Measurements from ENCODE around the gene CENPS. TPM values are rescaled to one million over a fixed set of nuclear protein-coding genes. Genes with fewer than 3 reads are reported as not detected.
"Not testable (repeated sequence)": the region's sequence is repeated elsewhere in the genome, so short reads cannot be mapped to it uniquely, and the experiment has no call there.

CENPS gene
- total RNA-seq, 1 donor from 2014 or later, result 6.1 TPM

DNA sequence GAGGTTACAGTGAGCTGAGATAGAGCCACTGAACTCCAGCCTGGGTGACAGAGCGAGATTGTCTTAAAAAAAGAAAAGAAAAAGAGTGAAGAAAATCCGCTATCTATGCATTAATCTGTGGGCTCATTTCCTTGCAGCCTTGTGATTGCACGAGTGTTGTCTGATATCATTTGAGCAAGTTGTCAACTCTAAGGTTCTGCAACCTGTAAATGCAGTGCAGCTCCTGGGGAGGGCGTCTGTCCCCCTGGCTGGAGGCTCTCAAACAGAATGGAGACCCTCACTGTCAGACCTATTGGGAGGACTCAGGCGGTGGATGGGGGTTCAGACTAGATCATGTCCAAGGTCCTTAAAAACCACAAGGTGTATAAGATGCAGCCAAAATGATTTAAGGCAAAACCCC, 25.8 kb downstream of the CENPS start:
- DNase-seq, result no peak
- H3K4me1 ChIP-seq, result peaks cover 19% of the 10 kb centered on the region
- H3K27me3 ChIP-seq (ENCODE audit: low read depth), result no peaks in the 10 kb centered on the region
- intact Hi-C loops (cut with micrococcal nuclease), result no loop called here
- no peaks in the 10 kb centered on the region for H3K9me3 ChIP-seq (replicated peaks)
- peaks cover 7% of the 10 kb centered on the region for H3K36me3 ChIP-seq
- no peak overlapping the region for H3K4me3 ChIP-seq
- TF ChIP-seq, protein P1, sequence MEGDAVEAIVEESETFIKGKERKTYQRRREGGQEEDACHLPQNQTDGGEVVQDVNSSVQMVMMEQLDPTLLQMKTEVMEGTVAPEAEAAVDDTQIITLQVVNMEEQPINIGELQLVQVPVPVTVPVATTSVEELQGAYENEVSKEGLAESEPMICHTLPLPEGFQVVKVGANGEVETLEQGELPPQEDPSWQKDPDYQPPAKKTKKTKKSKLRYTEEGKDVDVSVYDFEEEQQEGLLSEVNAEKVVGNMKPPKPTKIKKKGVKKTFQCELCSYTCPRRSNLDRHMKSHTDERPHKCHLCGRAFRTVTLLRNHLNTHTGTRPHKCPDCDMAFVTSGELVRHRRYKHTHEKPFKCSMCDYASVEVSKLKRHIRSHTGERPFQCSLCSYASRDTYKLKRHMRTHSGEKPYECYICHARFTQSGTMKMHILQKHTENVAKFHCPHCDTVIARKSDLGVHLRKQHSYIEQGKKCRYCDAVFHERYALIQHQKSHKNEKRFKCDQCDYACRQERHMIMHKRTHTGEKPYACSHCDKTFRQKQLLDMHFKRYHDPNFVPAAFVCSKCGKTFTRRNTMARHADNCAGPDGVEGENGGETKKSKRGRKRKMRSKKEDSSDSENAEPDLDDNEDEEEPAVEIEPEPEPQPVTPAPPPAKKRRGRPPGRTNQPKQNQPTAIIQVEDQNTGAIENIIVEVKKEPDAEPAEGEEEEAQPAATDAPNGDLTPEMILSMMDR (IDR thresholded peaks at IDR 0.05; ENCODE audit: borderline replicate concordance), result no peak
- no peak overlapping the region for H3K27ac ChIP-seq (replicated peaks)

DNA sequence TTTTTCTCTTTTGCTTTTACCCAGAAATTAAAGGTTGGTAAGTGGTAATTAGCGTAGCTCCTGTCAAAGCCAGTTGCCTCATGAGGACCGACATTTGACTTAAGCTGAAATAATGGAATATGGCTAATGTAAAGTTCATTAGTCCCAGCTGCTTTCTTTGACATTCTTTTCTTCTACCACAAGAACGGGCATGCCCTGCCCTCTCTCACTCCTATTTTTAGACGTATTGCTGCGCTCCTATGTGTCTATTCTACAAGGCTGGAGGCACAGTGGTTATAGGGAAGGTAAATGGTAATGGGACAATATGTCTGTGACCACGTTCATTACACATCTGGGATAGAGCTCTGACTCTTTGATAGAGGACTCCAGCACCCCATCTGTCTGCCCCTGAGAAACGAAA, 26.4 kb downstream of the CENPS start:
- no peak for DNase-seq

DNA sequence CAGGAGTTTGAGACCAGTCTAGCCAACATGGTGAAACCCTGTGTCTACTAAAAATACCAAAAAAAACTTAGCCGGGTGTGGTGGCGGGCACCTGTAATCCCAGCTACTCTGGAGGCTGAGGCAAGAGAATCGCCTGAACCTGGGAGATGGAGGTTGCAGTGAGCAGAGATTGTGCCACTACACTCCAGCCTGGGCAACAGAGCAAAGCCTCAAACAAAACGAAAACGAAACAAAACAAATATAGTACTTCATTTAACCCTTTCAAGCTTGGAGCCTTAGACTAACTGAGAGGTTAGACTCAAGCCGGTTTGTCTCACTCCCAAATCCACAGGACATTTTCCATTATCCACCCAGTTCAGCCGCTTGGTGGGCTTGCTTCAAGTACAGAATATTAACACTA, 27.2 kb downstream of the CENPS start:
- H3K27me3 ChIP-seq (ENCODE audit: low read depth); H3K4me3 ChIP-seq; H3K9me3 ChIP-seq (replicated peaks); intact Hi-C loops (cut with micrococcal nuclease); DNase-seq: not testable (repeated sequence)
- Histone ChIP-seq H3K4me1 (peaks cover 18% of the 10 kb centered on the region), H3K27ac (replicated peaks) (peak overlapping the region; percentile 5), H3K36me3 (peaks cover 21% of the 10 kb centered on the region)

More for the DNA sequence above, 26.4 kb downstream of the CENPS start:
- Histone ChIP-seq H3K4me1 (peaks cover 18% of the 10 kb centered on the region), H3K9me3 (replicated peaks) (no peaks in the 10 kb centered on the region), H3K27ac (replicated peaks) (no peak overlapping the region), H3K27me3 (ENCODE audit: low read depth) (no peaks in the 10 kb centered on the region), H3K4me3 (no peak overlapping the region), H3K36me3 (peaks cover 13% of the 10 kb centered on the region)
- TF ChIP-seq, protein P1 (IDR thresholded peaks at IDR 0.05; ENCODE audit: borderline replicate concordance), result no peak
- intact Hi-C loops (cut with micrococcal nuclease), result no loop called here

DNA sequence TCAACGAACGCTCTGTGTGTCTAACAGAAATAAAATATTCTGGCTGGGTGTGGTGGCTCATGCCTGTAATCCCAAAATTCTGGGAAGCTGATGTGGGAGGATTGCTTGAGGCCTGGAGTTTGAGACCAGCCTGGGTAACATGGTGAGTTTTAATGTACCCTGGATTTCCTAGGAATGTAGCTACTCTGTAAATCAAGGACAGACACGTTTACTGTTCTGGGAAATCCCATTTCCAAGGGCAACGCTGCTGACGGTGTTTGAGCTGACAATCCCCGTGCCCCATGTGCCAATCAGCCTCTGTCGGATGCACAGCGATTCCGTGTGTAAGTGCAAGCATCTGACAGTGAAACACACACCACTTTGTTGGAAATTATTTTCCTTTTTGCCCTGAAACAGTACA, 27.6 kb downstream of the CENPS start:
- H3K36me3 ChIP-seq, result peaks cover 26% of the 10 kb centered on the region
- H3K27me3 ChIP-seq (ENCODE audit: low read depth), result no peaks in the 10 kb centered on the region
- no peaks in the 10 kb centered on the region for H3K9me3 ChIP-seq (replicated peaks)
- H3K27ac ChIP-seq (replicated peaks), result peak overlapping the region; percentile 5
- intact Hi-C loops (cut with micrococcal nuclease), result no loop called here
- no peak overlapping the region for H3K4me3 ChIP-seq
- DNase-seq, result no peak
- TF ChIP-seq, protein P1 (IDR thresholded peaks at IDR 0.05; ENCODE audit: borderline replicate concordance), result no peak
- H3K4me1 ChIP-seq, result peaks cover 18% of the 10 kb centered on the region

DNA sequence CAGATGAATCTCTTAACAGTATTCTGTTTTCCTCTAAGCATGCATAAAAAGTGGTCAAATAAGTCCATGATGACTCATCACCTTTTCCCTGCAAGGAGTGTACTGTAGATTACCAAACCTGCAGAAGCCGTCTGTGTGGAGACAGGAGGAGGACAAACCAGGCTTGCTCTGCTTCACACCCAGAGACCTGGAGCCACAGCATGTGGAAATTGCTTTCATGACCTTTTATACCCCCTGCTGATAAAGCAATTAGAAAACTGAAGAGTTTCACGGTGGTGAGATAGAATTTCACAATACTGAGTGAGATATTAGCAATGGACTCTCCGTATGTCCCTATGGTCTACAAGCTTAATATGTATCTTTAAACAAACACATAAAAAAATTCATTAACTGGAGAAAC, 29.0 kb downstream of the CENPS start:
- H3K9me3 ChIP-seq (replicated peaks), result no peaks in the 10 kb centered on the region
- intact Hi-C loops (cut with micrococcal nuclease), result no loop called here
- H3K4me3 ChIP-seq, result no peak overlapping the region
- TF ChIP-seq, protein P1 (IDR thresholded peaks at IDR 0.05; ENCODE audit: borderline replicate concordance), result no peak
- no peak for DNase-seq
- peaks cover 18% of the 10 kb centered on the region for H3K4me1 ChIP-seq
- no peak overlapping the region for H3K27ac ChIP-seq (replicated peaks)
- no peaks in the 10 kb centered on the region for H3K27me3 ChIP-seq (ENCODE audit: low read depth)
- peaks cover 39% of the 10 kb centered on the region for H3K36me3 ChIP-seq

DNA sequence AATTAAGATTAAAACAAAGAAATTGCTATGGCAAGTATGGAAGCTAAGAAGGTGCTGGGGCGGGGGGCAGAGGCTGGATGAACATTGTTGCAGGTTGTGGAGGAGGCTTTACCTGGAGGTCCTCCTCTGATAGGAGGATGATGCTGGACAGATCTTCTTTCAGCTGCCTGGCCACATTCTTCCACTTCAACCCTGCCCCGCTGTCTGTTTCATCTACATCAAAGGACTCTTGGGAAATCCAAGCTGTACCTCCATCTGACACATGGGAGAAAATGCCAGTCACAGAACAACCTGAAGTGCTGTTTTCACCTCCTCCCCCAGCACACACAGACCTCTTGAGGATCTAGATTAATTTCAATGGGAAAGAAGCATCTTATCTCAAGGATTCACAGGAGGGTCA, 36.8 kb downstream of the CENPS start:
- TF ChIP-seq, protein P1 (IDR thresholded peaks at IDR 0.05; ENCODE audit: borderline replicate concordance), result no peak

More for the DNA sequence above, 36.8 kb downstream of the CENPS start:
- Histone ChIP-seq H3K4me3 (no peak overlapping the region), H3K9me3 (replicated peaks) (no peaks in the 10 kb centered on the region), H3K4me1 (peaks cover 12% of the 10 kb centered on the region), H3K36me3 (peaks cover 77% of the 10 kb centered on the region), H3K27ac (replicated peaks) (no peak overlapping the region), H3K27me3 (ENCODE audit: low read depth) (no peaks in the 10 kb centered on the region)
- no peak for DNase-seq
- intact Hi-C loops (cut with micrococcal nuclease), result no loop called here
